ENCODE measurements around the gene CA10. TPM values are rescaled to one million over a fixed set of nuclear protein-coding genes. Genes with fewer than 3 reads are reported as not detected.

CA10 gene
- total RNA-seq, 2 donors from 2014 or later: 0.91 TPM; not detected in 1

GRCh38 chr17:51677875-51678274 lies 480.6 kb downstream of the CA10 start:
- no peak for DNase-seq (ENCODE audit: low spot score)
- intact Hi-C loops (cut with DNase I): no loop called here
- Histone ChIP-seq H3K27me3 (replicated peaks; ENCODE audit: insufficient read depth) (no peaks in the 10 kb centered on the region), H3K27ac (no peak overlapping the region), H3K4me3 (no peak overlapping the region), H3K36me3 (no peaks in the 10 kb centered on the region), H3K4me1 (replicated peaks) (no peaks in the 10 kb centered on the region), H3K9me3 (no peaks in the 10 kb centered on the region)
- TF ChIP-seq POLR2AphosphoS5 (IDR thresholded peaks at IDR 0.05) (no peak), CTCF (IDR thresholded peaks at IDR 0.05) (no peak), POLR2A (IDR thresholded peaks at IDR 0.05) (no peak)
- WGBS: 88% methylated on average over 1 of the region's 1 CpG

- Histone ChIP-seq H3K27ac (no peak overlapping the region), H3K27me3 (replicated peaks; ENCODE audit: insufficient read depth) (no peaks in the 10 kb centered on the region), H3K4me3 (no peak overlapping the region), H3K4me1 (replicated peaks) (no peaks in the 10 kb centered on the region), H3K9me3 (no peaks in the 10 kb centered on the region), H3K36me3 (no peaks in the 10 kb centered on the region)
- DNase-seq (ENCODE audit: low spot score): no peak
- TF ChIP-seq CTCF (IDR thresholded peaks at IDR 0.05): no peak
- no peak for TF ChIP-seq POLR2AphosphoS5 (IDR thresholded peaks at IDR 0.05)
- no peak for TF ChIP-seq POLR2A (IDR thresholded peaks at IDR 0.05)
- intact Hi-C loops (cut with DNase I): no loop called here
- WGBS: 82% methylated on average over 5 of the region's 5 CpGs
Measured at GRCh38 chr17:51676691-51677487, 481.6 kb downstream of the CA10 start.

- intact Hi-C loops (cut with DNase I): no loop called here
- H3K4me1 ChIP-seq (replicated peaks): no peaks in the 10 kb centered on the region
- WGBS: 51% methylated on average over 12 of the region's 12 CpGs
- no peaks in the 10 kb centered on the region for H3K27me3 ChIP-seq (replicated peaks; ENCODE audit: insufficient read depth)
- TF ChIP-seq POLR2A (IDR thresholded peaks at IDR 0.05) (no peak), POLR2AphosphoS5 (IDR thresholded peaks at IDR 0.05) (no peak), CTCF (IDR thresholded peaks at IDR 0.05) (no peak)
- H3K36me3 ChIP-seq: no peaks in the 10 kb centered on the region
- no peak overlapping the region for H3K4me3 ChIP-seq
- DNase-seq (ENCODE audit: low spot score): no peak
- no peaks in the 10 kb centered on the region for H3K9me3 ChIP-seq
- no peak overlapping the region for H3K27ac ChIP-seq
Measured at GRCh38 chr17:51674579-51675255, 483.8 kb downstream of the CA10 start.

- intact Hi-C loops (cut with DNase I): no loop called here
- H3K36me3 ChIP-seq: no peaks in the 10 kb centered on the region
- H3K27me3 ChIP-seq (replicated peaks; ENCODE audit: insufficient read depth): no peaks in the 10 kb centered on the region
- no peak overlapping the region for H3K4me3 ChIP-seq
- no peaks in the 10 kb centered on the region for H3K4me1 ChIP-seq (replicated peaks)
- TF ChIP-seq POLR2A (IDR thresholded peaks at IDR 0.05) (no peak), POLR2AphosphoS5 (IDR thresholded peaks at IDR 0.05) (no peak), CTCF (IDR thresholded peaks at IDR 0.05) (no peak)
- no peaks in the 10 kb centered on the region for H3K9me3 ChIP-seq
- DNase-seq (ENCODE audit: low spot score): no peak
- no peak overlapping the region for H3K27ac ChIP-seq
Measured at GRCh38 chr17:51673070-51673469, 485.4 kb downstream of the CA10 start.

- Histone ChIP-seq H3K4me1 (replicated peaks) (no peaks in the 10 kb centered on the region), H3K36me3 (no peaks in the 10 kb centered on the region), H3K4me3 (no peak overlapping the region), H3K9me3 (no peaks in the 10 kb centered on the region), H3K27me3 (replicated peaks; ENCODE audit: insufficient read depth) (no peaks in the 10 kb centered on the region), H3K27ac (no peak overlapping the region)
- WGBS: 41% methylated on average over 4 of the region's 4 CpGs
- no peak for DNase-seq (ENCODE audit: low spot score)
- TF ChIP-seq POLR2A (IDR thresholded peaks at IDR 0.05): no peak
- intact Hi-C loops (cut with DNase I): no loop called here
Measured at GRCh38 chr17:51672065-51672464, 486.4 kb downstream of the CA10 start.
